Prostate gland (tissue), 2 donors: ENCODE results near the gene FFAR4. TPM values are rescaled to one million over a fixed set of nuclear protein-coding genes. Genes with fewer than 3 reads are reported as not detected.

ENCODE experiments used
- DNase-seq: peaks from one replicate; pipeline ENCODE4 v3.0.0-alpha.2; 2019; ENCODE audit warnings: low spot score
- H3K27ac ChIP-seq, 2 donors: fragments of 200-600 bp; sonication (generic); 2 replicates each; pipeline ENCODE4 v1.5.1; 2017 to 2019
- H3K27me3 ChIP-seq: fragments of 200-600 bp; sonication (generic); replicated peaks from 2 replicates; pipeline ENCODE4 v1.5.1; 2019; ENCODE audit not compliant: insufficient read depth
- H3K36me3 ChIP-seq, 2 donors: fragments of 200-600 bp; sonication (generic); 1 replicate in 1 of 2; 2 replicates in 1 of 2; pipeline versions ENCODE4 v1.5.1 to v1.8.1; 2017 to 2019
- H3K4me1 ChIP-seq: fragments of 200-600 bp; sonication (generic); replicated peaks from 2 replicates; pipeline ENCODE4 v1.5.1; 2019
- H3K4me3 ChIP-seq, 2 donors: fragments of 200-600 bp; sonication (generic); 2 replicates each; pipeline ENCODE4 v1.5.1; 2017 to 2019
- H3K9me3 ChIP-seq: fragments of 200-600 bp; sonication (generic); 2 replicates; pipeline ENCODE4 v1.5.1; 2017
- POLR2A ChIP-seq: fragments of 450-650 bp; IDR thresholded peaks from one replicate; pipeline ENCODE4 v1.6.1; 2016; ENCODE audit warnings: antibody characterized with exemption, mild to moderate bottlenecking
- POLR2AphosphoS5 ChIP-seq: sonication (generic); formaldehyde crosslinking; IDR thresholded peaks from one replicate; pipeline ENCODE4 v1.6.1; 2017; ENCODE audit warnings: antibody characterized with exemption
- WGBS: methylation state at CpG from one replicate; pipeline ENCODE4 v1.1.5; 2018; 5-methylcytosine and 5-hydroxymethylcytosine counted together
- intact Hi-C: fragments of 100-400 bp; cut with DNase I; formaldehyde crosslinking; loops from one replicate; pipeline ENCODE4 v1.14.2; 2022
- total RNA-seq, 2 donors: library from RNA; depleted of rRNA; stranded (reverse); fragments of >200 nt; gene quantifications; one replicate each; pipeline ENCODE4 v1.1.0, GENCODE V29; 2016
- TF ChIP-seq, protein P1 (sequence below), 4 experiments: fragments of 200-600 bp in 2 of 4; fragments of 450-650 bp in 2 of 4; sonication (generic) in 2 of 4; IDR thresholded peaks; 1 replicate in 3 of 4; 2 replicates in 1 of 4; pipeline ENCODE4 v1.5.1; 2016 to 2019; ENCODE audit warnings: antibody characterized with exemption in 4 of 4, mild to moderate bottlenecking in 2 of 4, moderate library complexity in 2 of 4

FFAR4 gene
- total RNA-seq, 2 donors from 2014 or later = 0.18 TPM; not detected in 1

DNA sequence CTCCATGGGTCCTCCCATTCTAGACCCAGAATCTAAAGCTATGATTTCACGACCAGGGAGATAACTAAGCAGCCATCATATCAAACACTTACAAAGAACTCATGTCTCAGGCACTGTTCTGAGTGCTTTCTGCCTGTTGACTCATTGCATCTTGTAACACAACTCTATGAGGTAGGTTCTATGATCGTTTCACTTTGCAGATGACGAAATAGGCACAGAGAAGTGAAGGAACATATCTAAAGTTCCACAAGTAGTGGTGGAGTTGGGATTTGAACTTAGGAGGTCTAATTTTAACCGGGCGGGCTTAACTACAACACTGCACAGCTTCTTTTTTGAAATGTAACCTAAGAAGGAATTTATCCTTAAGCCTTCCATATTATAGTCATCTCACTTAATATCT is 31.7 kb downstream of the FFAR4 start:
- no peak for DNase-seq
- no peaks in the 10 kb centered on the region for H3K36me3 ChIP-seq
- H3K9me3 ChIP-seq = no peaks in the 10 kb centered on the region
- intact Hi-C loops = no loop called here
- no peak overlapping the region for H3K4me3 ChIP-seq
- no peak overlapping the region for H3K27ac ChIP-seq
- no peaks in the 10 kb centered on the region for H3K4me1 ChIP-seq
- H3K27me3 ChIP-seq = no peaks in the 10 kb centered on the region
- WGBS = 89% methylated on average over 5 of the region's 5 CpGs
- TF ChIP-seq POLR2A (no peak), POLR2AphosphoS5 (no peak)
- TF ChIP-seq, protein P1, sequence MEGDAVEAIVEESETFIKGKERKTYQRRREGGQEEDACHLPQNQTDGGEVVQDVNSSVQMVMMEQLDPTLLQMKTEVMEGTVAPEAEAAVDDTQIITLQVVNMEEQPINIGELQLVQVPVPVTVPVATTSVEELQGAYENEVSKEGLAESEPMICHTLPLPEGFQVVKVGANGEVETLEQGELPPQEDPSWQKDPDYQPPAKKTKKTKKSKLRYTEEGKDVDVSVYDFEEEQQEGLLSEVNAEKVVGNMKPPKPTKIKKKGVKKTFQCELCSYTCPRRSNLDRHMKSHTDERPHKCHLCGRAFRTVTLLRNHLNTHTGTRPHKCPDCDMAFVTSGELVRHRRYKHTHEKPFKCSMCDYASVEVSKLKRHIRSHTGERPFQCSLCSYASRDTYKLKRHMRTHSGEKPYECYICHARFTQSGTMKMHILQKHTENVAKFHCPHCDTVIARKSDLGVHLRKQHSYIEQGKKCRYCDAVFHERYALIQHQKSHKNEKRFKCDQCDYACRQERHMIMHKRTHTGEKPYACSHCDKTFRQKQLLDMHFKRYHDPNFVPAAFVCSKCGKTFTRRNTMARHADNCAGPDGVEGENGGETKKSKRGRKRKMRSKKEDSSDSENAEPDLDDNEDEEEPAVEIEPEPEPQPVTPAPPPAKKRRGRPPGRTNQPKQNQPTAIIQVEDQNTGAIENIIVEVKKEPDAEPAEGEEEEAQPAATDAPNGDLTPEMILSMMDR (IDR thresholded peaks at IDR 0.05) = no peak

DNA sequence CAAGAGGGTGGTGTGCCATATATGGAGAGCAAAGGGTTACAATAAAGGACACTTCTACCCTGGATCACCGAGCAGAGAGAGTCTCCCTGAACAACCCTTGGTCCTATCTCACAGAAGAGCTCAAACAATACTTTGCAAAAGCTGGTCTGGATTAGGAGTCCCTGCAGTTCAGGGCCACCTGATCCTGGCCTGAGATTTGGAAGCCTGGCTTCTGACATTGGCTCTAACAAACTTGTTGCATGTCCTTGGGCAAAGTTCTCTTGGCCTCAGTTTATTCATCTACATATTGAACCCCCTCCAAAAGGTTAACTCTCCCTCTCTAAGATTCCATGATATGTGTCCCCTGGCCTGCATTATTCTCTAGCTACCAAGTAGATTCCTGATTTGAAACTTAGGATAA is 32.9 kb downstream of the FFAR4 start:
- no peak overlapping the region for H3K27ac ChIP-seq
- H3K27me3 ChIP-seq = no peaks in the 10 kb centered on the region
- H3K4me1 ChIP-seq = no peaks in the 10 kb centered on the region
- H3K36me3 ChIP-seq = no peaks in the 10 kb centered on the region
- 67% methylated on average over 1 of the region's 1 CpG for WGBS
- no peaks in the 10 kb centered on the region for H3K9me3 ChIP-seq
- DNase-seq = no peak
- TF ChIP-seq, protein P1 (IDR thresholded peaks at IDR 0.05) = no peak
- no peak for TF ChIP-seq POLR2A
- TF ChIP-seq POLR2AphosphoS5 = no peak
- H3K4me3 ChIP-seq = no peak overlapping the region
- intact Hi-C loops = no loop called here

DNA sequence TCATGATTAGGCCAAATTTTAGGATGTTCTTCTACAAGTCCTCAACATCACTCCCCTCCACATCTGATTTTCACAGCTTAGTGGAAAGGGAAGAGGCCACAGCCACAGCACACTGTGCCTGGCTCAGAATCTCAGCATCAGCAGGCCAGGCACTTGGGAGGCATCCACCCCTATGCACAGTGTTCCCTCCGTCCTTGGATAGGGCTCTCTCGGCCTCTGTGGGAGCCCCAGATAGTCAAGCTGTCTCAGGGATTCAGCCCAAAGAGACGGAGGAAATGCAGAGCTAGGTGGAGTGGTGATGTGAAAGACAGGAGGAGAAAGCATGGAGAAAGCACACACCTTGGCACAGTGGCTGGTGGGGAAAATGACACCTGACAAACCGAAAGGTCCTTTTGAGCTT is 33.3 kb downstream of the FFAR4 start:
- WGBS = 81% methylated on average over 4 of the region's 4 CpGs
- DNase-seq = no peak
- no peak for TF ChIP-seq POLR2AphosphoS5
- H3K27me3 ChIP-seq = no peaks in the 10 kb centered on the region
- no peaks in the 10 kb centered on the region for H3K9me3 ChIP-seq
- no peak overlapping the region for H3K4me3 ChIP-seq
- intact Hi-C loops = no loop called here
- no peaks in the 10 kb centered on the region for H3K4me1 ChIP-seq
- H3K36me3 ChIP-seq = no peaks in the 10 kb centered on the region
- H3K27ac ChIP-seq = no peak overlapping the region

DNA sequence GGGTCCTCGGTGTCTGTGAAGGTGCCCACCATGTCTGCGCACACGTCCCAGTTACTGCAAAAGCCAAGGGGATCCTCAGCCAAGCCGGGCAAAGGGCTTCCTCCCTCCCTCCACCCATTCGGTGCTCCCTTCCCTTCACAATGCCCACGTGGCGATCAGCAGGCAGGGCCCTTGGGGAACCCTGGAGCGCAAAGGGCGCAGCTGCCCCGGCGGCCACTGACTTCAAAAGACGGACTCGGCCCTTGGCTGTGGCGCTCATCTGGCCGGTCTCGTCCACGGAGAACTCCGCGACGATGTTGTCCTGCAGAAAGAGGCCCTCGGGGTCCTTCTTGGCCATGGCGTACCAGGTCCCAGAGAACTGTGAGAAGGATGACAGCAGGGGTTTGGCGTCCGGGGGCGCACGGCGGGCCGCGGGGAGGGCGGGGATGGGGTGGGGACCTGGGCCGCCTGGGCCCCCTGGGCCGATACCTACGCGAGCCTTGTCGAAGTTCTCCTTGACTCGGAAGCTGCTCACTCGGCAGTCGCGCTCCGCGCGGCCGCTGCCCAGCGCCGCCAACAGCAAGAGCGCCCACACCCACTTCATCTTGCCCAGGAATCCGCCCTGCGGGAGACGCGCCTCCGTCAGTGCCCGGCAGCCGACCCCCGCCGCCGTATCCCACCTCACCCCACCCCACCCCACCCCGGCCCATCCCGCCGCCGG is 34.1 kb downstream of the FFAR4 start:
- WGBS = 18% methylated on average over 36 of the region's 60 CpGs
- H3K36me3 ChIP-seq = no peaks in the 10 kb centered on the region
- no peaks in the 10 kb centered on the region for H3K4me1 ChIP-seq
- H3K9me3 ChIP-seq = no peaks in the 10 kb centered on the region
- intact Hi-C loops = no loop called here
- no peak for TF ChIP-seq POLR2AphosphoS5
- TF ChIP-seq, protein P1 (IDR thresholded peaks at IDR 0.05) = no peak
- no peak for TF ChIP-seq POLR2A
- no peak overlapping the region for H3K27ac ChIP-seq
- no peaks in the 10 kb centered on the region for H3K27me3 ChIP-seq
- peak overlapping the region; percentile 17 to 30 for H3K4me3 ChIP-seq
- no peak for DNase-seq

DNA sequence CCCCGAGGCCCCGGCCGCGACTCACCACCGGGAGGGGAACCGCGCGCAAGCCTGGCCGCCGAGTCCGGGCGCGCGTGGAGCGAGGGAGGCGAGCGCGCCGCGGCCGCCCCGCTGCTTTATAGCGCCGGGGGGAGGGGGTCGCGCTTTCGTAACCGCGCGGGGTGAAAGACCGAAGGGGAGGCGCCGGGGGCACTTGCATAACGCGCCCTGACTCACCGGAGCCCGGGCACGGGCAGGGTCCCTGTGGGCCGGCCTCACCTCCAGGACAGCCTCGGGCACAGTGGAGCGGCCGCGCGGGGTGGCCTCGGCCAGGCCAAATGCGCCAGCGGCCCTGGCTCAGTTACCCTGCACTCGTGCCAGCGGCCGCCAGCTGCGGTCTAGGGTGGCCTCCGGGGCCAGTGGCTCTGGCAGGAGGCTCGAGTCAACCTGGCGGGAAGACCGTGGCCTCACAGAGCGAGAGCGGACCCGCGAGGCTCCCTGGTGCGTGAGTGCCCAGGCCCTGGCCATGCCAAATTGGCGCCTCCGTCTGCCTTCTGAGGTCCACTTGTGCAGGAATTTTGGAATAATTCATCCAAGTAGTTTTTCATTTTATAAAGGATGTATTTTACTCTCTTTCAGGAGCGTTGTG is 34.8 kb downstream of the FFAR4 start, which contains the start of gene RBP4:
TSS of gene RBP4 (minus strand) at position 90 of the 628 bp plus-strand sequence. CDS start 207 bp downstream, outside the sequence.
- under 1% methylated on average over 32 of the region's 63 CpGs for WGBS
- DNase-seq = no peak
- Histone ChIP-seq H3K27me3 (no peaks in the 10 kb centered on the region), H3K36me3 (no peaks in the 10 kb centered on the region), H3K27ac (no peak within 1 kb of the TSS), H3K4me1 (no peaks in the 10 kb centered on the region), H3K4me3 (peak within 1 kb of the TSS; percentile 17 to 30), H3K9me3 (no peaks in the 10 kb centered on the region)
- TF ChIP-seq POLR2AphosphoS5 (no peak), POLR2A (no peak)
- TF ChIP-seq, protein P1 (IDR thresholded peaks at IDR 0.05) = no peak
- intact Hi-C loops = no loop called here
